H9 (cell line): Measurements from ENCODE around the gene ANKRD12. TPM values are rescaled to one million over a fixed set of nuclear protein-coding genes. Genes with fewer than 3 reads are reported as not detected.

Experiments used
- DNase-seq: peaks from one replicate; pipeline ENCODE4 v3.0.0-alpha.2; 2017
- H2AFZ ChIP-seq: one replicate; pipeline ENCODE4 v1.6.1; 2013; ENCODE audit warnings: mild to moderate bottlenecking, low read length, control low read depth, moderate library complexity
- H2AK5ac ChIP-seq: 2 replicates; pipeline ENCODE4 v1.6.1; 2013; ENCODE audit warnings: low read length, control low read depth, mixed read lengths; ENCODE audit not compliant: insufficient read length
- H2BK120ac ChIP-seq: one replicate; pipeline ENCODE4 v1.6.1; 2013; ENCODE audit warnings: low read depth, mild to moderate bottlenecking, low read length, control low read depth, inconsistent platforms; ENCODE audit not compliant: poor library complexity, severe bottlenecking
- H2BK12ac ChIP-seq: 2 replicates; pipeline ENCODE4 v1.6.1; 2013; ENCODE audit warnings: low read length, control low read depth, mixed read lengths, low read depth; ENCODE audit not compliant: insufficient read length
- H2BK15ac ChIP-seq: 2 replicates; pipeline ENCODE4 v1.6.1; 2013; ENCODE audit warnings: low read depth, low read length, control low read depth
- H2BK20ac ChIP-seq: one replicate; pipeline ENCODE4 v1.6.1; 2013; ENCODE audit warnings: low read depth, mild to moderate bottlenecking, low read length, control low read depth, inconsistent platforms; ENCODE audit not compliant: poor library complexity, severe bottlenecking
- H2BK5ac ChIP-seq: 2 replicates; pipeline ENCODE4 v1.6.1; 2013; ENCODE audit warnings: low read length, control low read depth, mixed read lengths; ENCODE audit not compliant: insufficient read length
- H3K14ac ChIP-seq: 2 replicates; pipeline ENCODE4 v1.6.1; 2013; ENCODE audit warnings: low read length, control low read depth; ENCODE audit not compliant: insufficient read depth
- H3K18ac ChIP-seq: 2 replicates; pipeline ENCODE4 v1.6.1; 2013; ENCODE audit warnings: low read depth, mild to moderate bottlenecking, mixed read lengths, low read length, control low read depth; ENCODE audit not compliant: insufficient read length
- H3K23ac ChIP-seq: 2 replicates; pipeline ENCODE4 v1.6.1; 2013; ENCODE audit warnings: low read length, control low read depth, mixed read lengths, low read depth; ENCODE audit not compliant: insufficient read length
- H3K23me2 ChIP-seq: 2 replicates; pipeline ENCODE4 v1.6.1; 2013; ENCODE audit warnings: low read depth, mild to moderate bottlenecking, mixed read lengths, low read length, control low read depth; ENCODE audit not compliant: insufficient read length, poor library complexity, severe bottlenecking
- H3K27ac ChIP-seq: 2 replicates; pipeline ENCODE4 v1.5.1; 2013; ENCODE audit warnings: low read length, control low read depth, mixed read lengths, low read depth; ENCODE audit not compliant: insufficient read length
- H3K27me3 ChIP-seq: 2 replicates; pipeline ENCODE4 v1.6.1; 2013; ENCODE audit warnings: low read length, control low read depth, inconsistent platforms; ENCODE audit not compliant: insufficient read depth
- H3K4ac ChIP-seq: 2 replicates; pipeline ENCODE4 v1.6.1; 2013; ENCODE audit warnings: low read depth, mild to moderate bottlenecking, control low read depth, inconsistent platforms, low read length, moderate library complexity
- H3K4me1 ChIP-seq: 2 replicates; pipeline ENCODE4 v1.6.1; 2013; ENCODE audit warnings: low read length, control low read depth, inconsistent platforms; ENCODE audit not compliant: insufficient read depth
- H3K4me2 ChIP-seq: 2 replicates; pipeline ENCODE4 v1.6.1; 2013; ENCODE audit warnings: low read length, control low read depth, mixed read lengths; ENCODE audit not compliant: insufficient read length, insufficient read depth
- H3K56ac ChIP-seq: 2 replicates; pipeline ENCODE4 v1.6.1; 2013; ENCODE audit warnings: low read depth, mild to moderate bottlenecking, mixed read lengths, low read length, control low read depth; ENCODE audit not compliant: insufficient read length
- H3K79me1 ChIP-seq: 2 replicates; pipeline ENCODE4 v1.6.1; 2013; ENCODE audit warnings: low read depth, mild to moderate bottlenecking, moderate library complexity, low read length, control low read depth, inconsistent platforms; ENCODE audit not compliant: insufficient read depth, poor library complexity, severe bottlenecking
- H3K79me2 ChIP-seq: 2 replicates; pipeline ENCODE4 v1.6.1; 2013; ENCODE audit warnings: low read length, control low read depth, inconsistent platforms; ENCODE audit not compliant: insufficient read depth
- H3K9ac ChIP-seq: 2 replicates; pipeline ENCODE4 v1.6.1; 2013; ENCODE audit warnings: low read length, control low read depth, mixed read lengths; ENCODE audit not compliant: insufficient read length; ENCODE audit errors: extremely low read depth
- H3K9me3 ChIP-seq: one replicate; pipeline ENCODE4 v1.6.1; 2013; ENCODE audit warnings: low read depth, low read length, inconsistent platforms; ENCODE audit not compliant: control insufficient read depth
- H3T11ph ChIP-seq: one replicate; pipeline ENCODE4 v1.6.1; 2013; ENCODE audit warnings: mild to moderate bottlenecking, low read length, control low read depth, inconsistent platforms
- H4K20me1 ChIP-seq: one replicate; pipeline ENCODE4 v1.6.1; 2013; ENCODE audit not compliant: control insufficient read depth, insufficient read length, insufficient read depth
- H4K5ac ChIP-seq: 2 replicates; pipeline ENCODE4 v1.6.1; 2013; ENCODE audit warnings: low read depth, mild to moderate bottlenecking, mixed read lengths, low read length, control low read depth; ENCODE audit not compliant: insufficient read length
- H4K8ac ChIP-seq: replicated peaks from 2 replicates; pipeline ENCODE4 v1.6.1; 2013; ENCODE audit warnings: low read length, control low read depth, mixed read lengths, low read depth; ENCODE audit not compliant: insufficient read length
- H4K91ac ChIP-seq: 2 replicates; pipeline ENCODE4 v1.6.1; 2013; ENCODE audit warnings: low read depth, mild to moderate bottlenecking, moderate library complexity, mixed read lengths, low read length, control low read depth; ENCODE audit not compliant: insufficient read length
- H3K27ac Mint-ChIP-seq, 3 experiments: 2 replicates in 2 of 3; 3 replicates in 1 of 3; pipeline ENCODE4 v1.8.0; 2020 to 2021; ENCODE audit warnings: mixed read lengths in 3 of 3, mild to moderate bottlenecking in 1 of 3, moderate library complexity in 1 of 3
- H3K27me3 Mint-ChIP-seq: 2 replicates; pipeline ENCODE4 v1.8.0; 2021; ENCODE audit warnings: low read depth, mild to moderate bottlenecking, moderate library complexity, mixed read lengths
- H3K36me3 Mint-ChIP-seq, 3 experiments: 2 replicates in 2 of 3; 3 replicates in 1 of 3; pipeline ENCODE4 v1.8.0; 2020 to 2021; ENCODE audit warnings: low read depth in 3 of 3, mixed read lengths in 3 of 3; ENCODE audit not compliant: insufficient read depth in 1 of 3
- H3K4me1 Mint-ChIP-seq, 2 experiments: 2 replicates each; pipeline ENCODE4 v1.8.0; 2020; ENCODE audit warnings: mixed read lengths in 2 of 2
- H3K4me3 Mint-ChIP-seq, 2 experiments: 2 replicates in 1 of 2; 3 replicates in 1 of 2; pipeline ENCODE4 v1.8.0; 2020 to 2021; ENCODE audit warnings: mild to moderate bottlenecking in 2 of 2, mixed read lengths in 2 of 2, moderate library complexity in 1 of 2
- H3K9me3 Mint-ChIP-seq, 2 experiments: 2 replicates in 1 of 2; 3 replicates in 1 of 2; pipeline ENCODE4 v1.8.0; 2020; ENCODE audit warnings: mild to moderate bottlenecking in 2 of 2, mixed read lengths in 2 of 2, moderate library complexity in 1 of 2
- total RNA-seq: library from RNA; stranded (reverse); gene quantifications from 2 replicates; pipeline ENCODE4 v1.2.1, GENCODE V29; 2021
- TF ChIP-seq, protein P1 (sequence below): fragments of 200-600 bp; sonication (generic); conservative IDR thresholded peaks from 3 replicates; pipeline ENCODE4 v1.8.0; 2021; ENCODE audit warnings: antibody characterized with exemption, mild to moderate bottlenecking

The ANKRD12 gene
- total RNA-seq, 1 experiment from 2014 or later: 38.9 TPM

DNA sequence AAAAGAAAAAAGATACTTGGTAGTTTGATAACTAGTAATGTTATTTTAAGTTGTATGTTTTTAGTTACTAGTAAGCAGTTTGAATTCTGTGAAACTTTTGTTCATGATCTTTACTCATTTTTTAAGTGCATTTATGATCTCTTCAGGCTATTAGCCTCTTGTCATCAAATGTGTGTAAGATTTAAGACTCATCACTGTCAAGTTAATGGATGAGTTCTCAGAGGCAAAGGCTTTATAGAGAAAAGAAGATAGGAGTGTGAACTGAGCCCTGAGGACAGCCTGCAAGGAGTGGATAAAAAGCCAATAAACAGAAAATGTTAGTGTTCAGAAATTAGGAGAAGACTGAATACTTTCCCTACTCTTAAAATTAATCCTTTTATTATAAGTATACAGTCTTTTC is 20.6 kb upstream of the ANKRD12 start:
- H2AK5ac ChIP-seq: no peak overlapping the region
- no peak overlapping the region for H4K8ac ChIP-seq
- H3K4me2 ChIP-seq: no peak overlapping the region
- H2BK20ac ChIP-seq: no peak overlapping the region
- H3K79me2 ChIP-seq: peaks cover 26% of the 10 kb centered on the region; the same call in 1 of the 2 replicates
- peak overlapping the region in 2 of 3 experiments; percentile 7 to 97; a peak in 4 of 7 replicates for H3K27ac Mint-ChIP-seq
- no peak overlapping the region for H3K4me3 Mint-ChIP-seq
- no peak overlapping the region for H3K56ac ChIP-seq
- no peak overlapping the region for H2BK15ac ChIP-seq
- H3K4ac ChIP-seq: no peak overlapping the region
- no peak overlapping the region for H2BK120ac ChIP-seq
- H3K18ac ChIP-seq: no peak overlapping the region
- no peak overlapping the region for H2BK12ac ChIP-seq
- no peak overlapping the region for H3K14ac ChIP-seq
- H3K36me3 Mint-ChIP-seq: peaks cover 19 to 50% (median 46%) of the 10 kb centered on the region in 3 experiments; a peak in 6 of 7 replicates
- peaks cover 28 to 39% of the 10 kb centered on the region in 2 experiments for H3K4me1 Mint-ChIP-seq
- no peaks in the 10 kb centered on the region for H3K23me2 ChIP-seq
- no peak overlapping the region for H3K23ac ChIP-seq
- TF ChIP-seq, protein P1, sequence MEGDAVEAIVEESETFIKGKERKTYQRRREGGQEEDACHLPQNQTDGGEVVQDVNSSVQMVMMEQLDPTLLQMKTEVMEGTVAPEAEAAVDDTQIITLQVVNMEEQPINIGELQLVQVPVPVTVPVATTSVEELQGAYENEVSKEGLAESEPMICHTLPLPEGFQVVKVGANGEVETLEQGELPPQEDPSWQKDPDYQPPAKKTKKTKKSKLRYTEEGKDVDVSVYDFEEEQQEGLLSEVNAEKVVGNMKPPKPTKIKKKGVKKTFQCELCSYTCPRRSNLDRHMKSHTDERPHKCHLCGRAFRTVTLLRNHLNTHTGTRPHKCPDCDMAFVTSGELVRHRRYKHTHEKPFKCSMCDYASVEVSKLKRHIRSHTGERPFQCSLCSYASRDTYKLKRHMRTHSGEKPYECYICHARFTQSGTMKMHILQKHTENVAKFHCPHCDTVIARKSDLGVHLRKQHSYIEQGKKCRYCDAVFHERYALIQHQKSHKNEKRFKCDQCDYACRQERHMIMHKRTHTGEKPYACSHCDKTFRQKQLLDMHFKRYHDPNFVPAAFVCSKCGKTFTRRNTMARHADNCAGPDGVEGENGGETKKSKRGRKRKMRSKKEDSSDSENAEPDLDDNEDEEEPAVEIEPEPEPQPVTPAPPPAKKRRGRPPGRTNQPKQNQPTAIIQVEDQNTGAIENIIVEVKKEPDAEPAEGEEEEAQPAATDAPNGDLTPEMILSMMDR: no peak
- no peaks in the 10 kb centered on the region for H3K27me3 ChIP-seq
- no peaks in the 10 kb centered on the region for H3K9me3 ChIP-seq
- H4K5ac ChIP-seq: no peak overlapping the region
- no peak overlapping the region for H3K9ac ChIP-seq
- no peak overlapping the region for H2AFZ ChIP-seq
- no peak for DNase-seq
- H3K79me1 ChIP-seq: no peaks in the 10 kb centered on the region
- no peak overlapping the region for H3K27ac ChIP-seq
- no peaks in the 10 kb centered on the region for H3K27me3 Mint-ChIP-seq
- H3T11ph ChIP-seq: no peak overlapping the region
- no peak overlapping the region for H4K91ac ChIP-seq
- H3K4me1 ChIP-seq: no peaks in the 10 kb centered on the region
- no peaks in the 10 kb centered on the region for H3K9me3 Mint-ChIP-seq
- H4K20me1 ChIP-seq: no peaks in the 10 kb centered on the region
- no peak overlapping the region for H2BK5ac ChIP-seq
